OCI-M1 (cell line): ENCODE results near the gene BABAM2.
"Not testable (repeated sequence)": the region's sequence is repeated elsewhere in the genome, so short reads cannot be mapped to it uniquely, and the experiment has no call there.

ENCODE experiments used
- DNase-seq: peaks from one replicate; lab custom pipeline; 2025; lab: John Stamatoyannopoulos, UW

The BABAM2 gene

DNA sequence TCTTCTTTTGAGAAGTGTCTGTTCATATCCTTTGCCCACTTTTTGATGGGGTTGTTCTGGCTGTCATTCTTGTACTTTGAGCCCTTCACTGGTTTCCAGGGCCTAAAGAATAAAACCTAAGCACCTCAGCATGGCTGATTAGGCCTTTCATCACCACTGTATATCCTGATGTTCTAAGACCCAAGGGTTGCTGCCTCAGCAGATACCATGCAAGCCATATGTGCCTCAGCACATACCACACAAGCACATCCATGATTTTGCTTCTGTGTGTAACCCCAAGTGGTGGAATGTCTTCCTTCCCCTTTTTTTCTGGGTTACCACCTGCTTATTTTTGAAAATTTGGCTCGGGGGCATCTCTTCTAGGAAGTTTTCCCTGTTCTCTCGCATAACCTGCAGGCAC is 11.7 kb upstream of the BABAM2 start:
- DNase-seq: no peak

GRCh38 chr2:27881815-27882583 is 8.5 kb upstream of the BABAM2 start:
- not testable (repeated sequence) for DNase-seq

GRCh38 chr2:27882584-27882922 is 8.0 kb upstream of the BABAM2 start:
- not testable (repeated sequence) for DNase-seq

- DNase-seq: no peak
These were observed 5.9 kb upstream of the BABAM2 start for GRCh38 chr2:27884601-27885000.

DNA sequence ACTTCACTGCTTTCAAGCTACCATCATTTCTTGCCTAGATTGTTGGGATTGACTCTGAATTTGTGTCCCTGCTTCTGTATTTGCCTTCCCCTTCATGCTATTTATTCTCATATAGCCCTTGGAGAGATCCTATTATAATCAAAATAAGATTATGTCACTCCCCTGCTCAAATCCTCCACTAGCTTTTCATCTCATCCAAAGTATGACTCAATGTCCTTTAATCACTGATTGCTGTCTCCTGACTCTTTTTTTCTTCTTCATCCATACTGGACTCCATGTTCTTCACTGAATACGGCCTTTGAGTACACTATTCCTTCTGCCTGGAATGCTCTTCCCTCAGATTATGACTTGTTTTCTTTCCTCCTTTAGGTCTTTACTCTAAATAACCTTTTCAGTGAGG is 5.3 kb upstream of the BABAM2 start:
- no peak for DNase-seq

GRCh38 chr2:27885661-27886060 is 4.9 kb upstream of the BABAM2 start:
- no peak for DNase-seq

- no peak for DNase-seq
These were observed 4.2 kb upstream of the BABAM2 start for GRCh38 chr2:27886322-27886721.

DNA sequence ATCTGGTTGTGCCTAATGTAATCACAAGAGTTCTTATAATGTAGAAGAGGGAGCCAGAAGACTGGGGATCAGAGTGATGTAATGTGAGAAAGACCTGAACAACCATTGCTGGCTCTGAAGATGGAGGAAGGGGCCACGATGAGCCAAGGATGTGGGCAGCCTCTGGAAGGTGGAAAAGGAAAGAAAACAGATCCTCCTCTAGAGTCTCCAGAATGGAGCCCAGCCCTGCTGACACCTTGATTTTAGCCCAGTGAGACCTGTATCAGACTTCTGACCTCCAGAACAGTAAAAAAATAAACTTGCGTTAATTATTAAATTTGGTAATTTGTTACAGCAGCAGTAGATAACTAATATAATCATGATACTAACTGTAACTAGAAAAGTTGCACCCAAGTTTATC is 3.4 kb upstream of the BABAM2 start:
- no peak for DNase-seq

DNA sequence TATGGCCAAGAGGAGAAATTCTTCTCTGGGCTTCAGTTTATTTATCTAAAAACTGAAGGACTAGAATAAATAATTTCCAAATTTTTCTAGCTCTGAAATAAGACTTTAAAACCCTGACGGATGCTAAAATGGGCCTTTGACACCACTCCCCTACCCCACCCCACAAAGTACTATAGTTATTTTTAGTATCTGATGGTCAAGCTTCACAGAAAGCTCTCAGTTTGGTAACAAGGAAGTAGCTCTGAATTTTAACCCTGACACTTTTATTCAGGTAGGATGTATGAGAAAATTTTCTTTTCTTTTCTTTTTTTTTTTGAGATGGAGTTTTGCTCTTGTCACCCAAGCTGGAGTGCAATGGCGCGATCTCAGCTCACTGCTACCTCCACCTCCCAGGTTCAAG is 2.7 kb upstream of the BABAM2 start:
- DNase-seq: no peak

DNA sequence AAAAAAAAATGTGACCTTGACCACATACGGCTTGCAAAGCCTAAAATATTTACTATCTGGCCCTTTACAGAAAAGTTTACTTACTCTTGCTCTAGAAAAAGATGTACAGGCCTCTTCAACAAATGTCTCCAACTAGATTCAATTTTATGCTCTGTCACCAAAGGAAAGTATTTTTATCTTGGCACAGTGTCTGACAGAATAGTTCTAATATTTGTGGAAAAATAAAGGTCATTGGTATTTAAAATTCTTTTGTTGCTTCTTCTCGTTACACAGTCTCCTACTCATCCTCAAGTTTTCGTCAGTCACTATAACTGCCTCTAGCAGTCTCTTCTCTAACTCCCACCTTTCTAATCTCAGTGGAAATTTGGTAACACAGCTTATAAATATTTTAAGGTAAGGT is 1.7 kb upstream of the BABAM2 start:
- DNase-seq: no peak

DNA sequence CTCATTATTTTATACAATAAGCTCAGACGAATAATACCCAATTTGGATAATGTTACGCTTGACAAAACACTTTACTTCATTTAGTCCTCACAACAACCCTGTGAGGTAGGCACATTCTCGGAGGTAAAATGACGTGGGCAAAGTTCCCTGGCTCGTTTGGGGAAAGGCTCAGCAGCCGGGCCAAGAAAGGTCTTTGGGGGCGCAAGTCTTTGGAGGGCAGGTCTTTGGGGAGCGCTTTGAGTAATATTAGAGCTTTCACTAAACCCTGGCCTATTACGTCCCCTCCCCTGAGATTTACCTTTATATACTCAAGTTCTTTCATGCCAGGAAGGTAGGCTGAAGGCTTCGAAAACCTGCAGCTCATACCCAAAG is 769 bp upstream of the BABAM2 start:
- DNase-seq: no peak

DNA sequence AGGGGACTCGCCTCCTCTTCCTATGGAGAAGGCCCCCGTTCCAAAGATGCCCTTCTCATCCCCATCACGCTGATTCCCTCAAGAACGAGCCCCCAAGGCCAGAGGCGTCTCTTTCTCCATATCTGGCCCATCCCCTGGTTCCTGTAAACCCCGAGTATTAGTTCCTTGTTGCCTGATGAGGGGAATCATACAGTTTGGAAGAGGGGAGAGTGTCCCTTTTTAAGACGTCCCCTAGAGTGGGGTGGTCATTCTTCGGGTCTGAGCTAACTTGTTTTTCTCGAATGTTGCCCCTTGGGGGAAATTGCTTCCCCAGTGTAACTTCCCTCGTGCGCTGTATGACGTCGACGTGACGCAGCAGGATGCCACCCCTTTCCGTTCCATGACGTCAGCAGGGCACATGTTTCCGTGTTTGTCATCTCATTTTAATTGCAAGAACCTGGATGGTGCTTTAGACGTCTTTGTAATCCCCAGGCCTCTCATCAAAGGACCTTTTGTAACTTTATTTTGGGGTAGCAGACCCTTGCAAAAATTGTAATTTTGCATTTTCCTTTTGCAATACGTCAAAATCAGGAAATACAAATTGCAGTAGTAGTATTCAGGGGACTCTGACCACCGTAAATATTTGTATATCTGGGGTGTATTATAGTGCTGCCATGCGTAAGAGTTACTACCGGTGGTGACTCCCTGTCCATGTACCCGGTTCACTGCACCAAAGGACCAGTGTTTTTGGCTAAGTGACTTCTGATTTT is 569 bp downstream of the BABAM2 start:
- DNase-seq: peak; percentile 80

GRCh38 chr2:27891673-27892105 is 1.2 kb downstream of the BABAM2 start:
- no peak for DNase-seq

DNA sequence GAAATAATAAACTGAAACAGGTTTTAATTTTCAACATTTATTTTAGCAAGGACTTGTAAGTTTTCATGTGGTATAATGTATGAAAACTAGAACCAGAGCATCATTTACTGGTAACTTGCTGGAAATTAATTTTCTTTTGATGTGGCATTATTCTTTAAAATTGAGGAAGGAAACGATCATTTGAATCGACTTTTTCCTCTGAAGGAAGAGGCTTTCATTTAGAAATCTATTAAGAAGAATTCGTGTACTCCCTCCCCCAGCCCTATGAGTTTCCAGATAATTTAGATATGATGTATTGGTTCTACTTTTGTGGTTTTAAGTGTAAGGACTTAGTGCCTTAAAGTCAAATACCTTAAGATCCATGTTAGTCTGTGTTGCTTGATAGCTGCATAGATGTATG is 2.5 kb downstream of the BABAM2 start:
- peak; percentile 4 for DNase-seq

GRCh38 chr2:27897717-27898116 is 7.2 kb downstream of the BABAM2 start:
- peak; percentile 26 for DNase-seq

DNA sequence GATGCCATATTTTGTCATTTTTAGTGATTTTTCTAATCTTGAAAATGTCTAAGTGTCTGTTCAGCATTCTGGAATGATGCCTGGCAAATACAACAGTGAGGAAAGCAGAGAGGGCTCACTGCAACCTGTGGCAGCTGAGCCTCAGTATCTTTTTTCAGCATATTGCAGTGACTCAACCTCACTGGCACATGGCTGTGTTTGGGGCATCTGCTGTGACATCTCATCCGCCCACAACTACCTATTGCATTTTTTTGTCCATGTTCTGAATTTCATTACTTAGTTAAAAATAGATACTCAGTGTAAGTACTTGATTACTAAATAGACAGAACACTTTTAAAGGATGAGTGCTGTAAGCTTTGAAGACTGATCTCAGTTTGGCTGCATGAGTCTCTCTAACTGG is 10.7 kb downstream of the BABAM2 start:
- no peak for DNase-seq

- DNase-seq: no peak
These were observed 11.6 kb downstream of the BABAM2 start for GRCh38 chr2:27902098-27902497.

- DNase-seq: no peak
These were observed 12.5 kb downstream of the BABAM2 start for GRCh38 chr2:27903018-27903417.

GRCh38 chr2:27903649-27904404 is 13.3 kb downstream of the BABAM2 start:
- no peak for DNase-seq

DNA sequence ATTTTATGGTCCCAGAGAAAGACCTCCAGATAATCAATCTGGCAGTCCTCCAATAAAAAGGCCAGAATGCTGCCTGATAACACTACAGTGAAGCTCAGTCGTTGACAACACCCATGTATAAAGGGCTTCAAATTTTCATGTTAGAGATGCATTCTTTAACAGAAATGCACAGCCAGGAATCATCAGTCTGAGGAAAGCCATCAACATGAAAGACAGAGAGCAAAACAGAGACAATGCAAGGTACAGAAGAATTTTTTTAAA is 13.8 kb downstream of the BABAM2 start:
- no peak for DNase-seq

GRCh38 chr2:27906074-27906473 is 15.5 kb downstream of the BABAM2 start:
- no peak for DNase-seq

DNA sequence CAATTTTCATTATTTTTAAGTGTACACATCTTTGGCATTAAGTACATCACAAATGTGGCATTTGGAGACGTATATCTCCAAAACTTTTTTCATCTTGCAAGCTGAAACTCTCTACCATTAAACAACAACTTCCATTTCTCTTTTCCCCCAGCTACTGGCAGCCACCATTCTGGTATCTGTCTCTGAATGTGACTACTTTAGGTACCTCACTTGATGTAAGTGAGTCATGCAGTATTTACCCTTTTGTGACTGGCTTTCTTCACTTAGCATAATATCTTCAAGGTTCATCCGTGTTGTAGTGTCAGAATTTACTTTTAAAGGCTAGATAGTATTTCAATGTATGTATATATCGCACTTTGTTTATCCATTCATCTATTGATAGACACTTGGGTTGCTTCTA is 17.0 kb downstream of the BABAM2 start:
- no peak for DNase-seq

- DNase-seq: no peak
These were observed 19.4 kb downstream of the BABAM2 start for GRCh38 chr2:27909901-27910300.
